ENCODE data around the gene CASD1.

Gene CASD1

DNA sequence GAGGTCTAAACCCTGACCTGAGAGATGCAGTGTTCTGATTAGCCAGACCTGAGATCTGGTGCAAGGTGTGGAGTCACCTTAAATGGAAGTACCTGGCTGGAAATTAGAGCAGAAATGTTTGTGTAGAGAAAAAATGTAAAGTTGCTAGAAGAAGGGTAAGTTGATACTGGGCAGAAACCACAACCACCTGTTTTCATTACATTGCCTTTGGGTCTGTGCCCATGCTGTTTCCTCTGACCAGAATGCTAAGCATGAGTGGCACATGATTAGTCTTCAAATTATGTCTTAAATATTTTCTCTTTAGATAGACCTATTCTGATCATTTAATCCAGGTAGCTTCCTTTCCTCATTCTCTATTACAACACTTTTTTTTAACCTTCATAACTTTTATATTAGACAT is 69.0 kb downstream of the CASD1 start:
- no peak for DNase-seq (ENCODE audit: low spot score)

DNA sequence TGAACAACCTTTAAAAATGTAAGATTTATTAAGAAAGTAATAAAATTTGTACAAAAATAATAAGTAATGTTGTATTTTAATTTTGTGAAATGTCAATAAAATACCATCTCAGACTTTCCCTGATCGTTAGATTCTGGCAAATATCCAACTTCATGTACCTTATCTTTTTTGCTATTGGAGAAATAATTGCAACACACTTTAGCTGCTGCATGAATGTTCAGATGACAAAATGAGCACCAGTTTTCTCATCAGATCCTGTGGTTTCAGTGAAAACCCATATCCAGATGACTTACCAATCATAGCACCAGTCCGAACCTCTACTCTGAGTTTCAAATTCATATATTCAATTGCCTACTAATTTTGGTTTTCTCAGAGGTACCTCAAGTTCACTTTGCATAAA is 69.9 kb downstream of the CASD1 start:
- TF ChIP-seq CTCF (IDR thresholded peaks at IDR 0.05; ENCODE audit: extremely low read depth, missing control alignments): no peak
- DNase-seq (ENCODE audit: low spot score): no peak

More for the DNA sequence above, 69.0 kb downstream of the CASD1 start:
- no peak for TF ChIP-seq CTCF (IDR thresholded peaks at IDR 0.05; ENCODE audit: extremely low read depth, missing control alignments)

- DNase-seq (ENCODE audit: low spot score): no peak
- no peak for TF ChIP-seq CTCF (IDR thresholded peaks at IDR 0.05; ENCODE audit: extremely low read depth, missing control alignments)
Measured at GRCh38 chr7:94580601-94581000, 71.0 kb downstream of the CASD1 start.

DNA sequence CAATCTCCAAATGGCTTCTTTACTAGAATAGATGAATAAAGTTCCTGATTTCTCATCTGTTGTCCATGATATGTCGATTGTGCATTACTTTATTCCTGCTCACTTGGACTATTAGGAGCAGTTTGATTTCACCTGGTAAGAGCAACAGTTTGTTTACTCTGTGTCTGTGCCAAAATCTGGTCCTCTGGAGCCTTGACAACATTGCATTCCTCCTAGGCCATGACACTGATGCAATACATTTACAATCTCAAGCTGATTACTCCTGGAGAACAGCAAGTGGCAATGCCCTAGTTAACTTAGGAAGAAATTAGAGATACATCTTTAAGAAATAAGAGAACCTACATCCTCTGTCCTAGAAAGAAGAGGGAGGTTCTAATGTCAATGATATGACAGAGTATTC is 74.5 kb downstream of the CASD1 start:
- TF ChIP-seq CTCF (IDR thresholded peaks at IDR 0.05; ENCODE audit: extremely low read depth, missing control alignments): no peak
- no peak for DNase-seq (ENCODE audit: low spot score)

DNA sequence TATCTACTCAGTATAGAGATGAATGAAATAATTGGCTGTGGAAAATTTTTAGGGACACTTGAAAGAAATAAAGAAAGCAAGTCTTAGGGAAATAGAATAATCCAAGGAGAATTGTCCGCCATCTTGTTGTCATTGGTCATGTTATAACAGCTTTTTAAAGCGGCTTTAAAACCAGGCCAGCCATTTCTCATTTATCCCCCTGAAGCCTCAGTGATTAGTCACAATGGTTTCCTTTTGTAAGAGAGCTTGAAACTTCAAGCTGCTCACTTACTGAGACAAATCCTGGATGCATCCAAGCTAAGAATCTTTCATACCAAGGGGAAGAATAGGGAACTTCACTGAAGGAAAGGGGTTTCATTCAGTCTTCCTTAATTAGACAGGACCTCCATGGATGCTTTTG is 78.5 kb downstream of the CASD1 start:
- TF ChIP-seq CTCF (IDR thresholded peaks at IDR 0.05; ENCODE audit: extremely low read depth, missing control alignments): no peak
- DNase-seq (ENCODE audit: low spot score): no peak

DNA sequence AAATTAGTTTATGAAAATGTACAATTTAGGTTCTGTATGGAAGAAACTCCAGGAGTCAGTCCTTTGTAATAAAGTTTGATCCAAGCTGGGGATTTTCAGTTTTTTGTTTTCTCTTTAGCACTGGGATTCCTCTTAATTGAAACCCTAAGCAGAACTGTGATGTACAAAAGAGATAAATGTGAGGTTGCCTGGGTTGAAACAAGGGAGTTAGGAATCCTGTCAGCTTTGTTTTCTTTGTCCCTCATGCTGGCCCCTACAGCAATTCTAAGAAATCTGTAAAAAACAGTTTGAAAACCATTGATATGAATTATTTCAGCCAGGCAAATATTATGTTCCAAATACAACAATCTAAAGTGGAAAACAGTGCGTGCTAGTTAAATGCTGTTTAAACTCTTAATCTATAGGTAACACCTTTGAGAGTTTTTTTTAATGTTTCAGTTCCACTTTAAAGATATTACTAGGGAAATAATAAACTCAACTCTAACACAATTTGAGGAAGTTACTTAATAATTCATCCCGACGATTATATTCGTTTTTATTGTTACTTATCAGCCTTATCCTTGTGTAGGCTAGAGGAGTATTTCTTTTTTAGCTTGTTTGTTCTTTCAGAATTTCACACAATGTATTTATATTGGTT is 81.0 kb downstream of the CASD1 start:
- TF ChIP-seq CTCF (IDR thresholded peaks at IDR 0.05; ENCODE audit: extremely low read depth, missing control alignments): no peak
- DNase-seq (ENCODE audit: low spot score): peak; percentile 2

GRCh38 chr7:94591176-94591575 is 81.6 kb downstream of the CASD1 start:
- DNase-seq (ENCODE audit: low spot score): no peak
- TF ChIP-seq CTCF (IDR thresholded peaks at IDR 0.05; ENCODE audit: extremely low read depth, missing control alignments): no peak
